SK-N-SH treated with all-trans-retinoic acid at 6 μM for 48 hours (cell line): Measurements from ENCODE around the gene PLCB4.
"Not testable (repeated sequence)": the region's sequence is repeated elsewhere in the genome, so short reads cannot be mapped to it uniquely, and the experiment has no call there.

Source experiments
- CSDC2 ChIP-seq: fragments of 250-450 bp; sonication (Bioruptor Pico); IDR thresholded peaks from 2 replicates; pipeline ENCODE4 v1.5.0; 2020; ENCODE audit warnings: mild to moderate bottlenecking, moderate library complexity
- CSRNP3 ChIP-seq: fragments of 250-450 bp; sonication (Bioruptor Pico); IDR thresholded peaks from 2 replicates; pipeline ENCODE4 v1.5.1; 2021; ENCODE audit warnings: mild to moderate bottlenecking, moderate library complexity
- TCF4 ChIP-seq: fragments of 250-450 bp; sonication (Bioruptor Pico); IDR thresholded peaks from 2 replicates; pipeline ENCODE4 v1.8.0; 2021; ENCODE audit warnings: mild to moderate bottlenecking, moderate library complexity, borderline replicate concordance
- ZFP3 ChIP-seq: fragments of 250-450 bp; sonication (Bioruptor Pico); IDR thresholded peaks from 2 replicates; pipeline ENCODE4 v1.5.0; 2020; ENCODE audit warnings: mild to moderate bottlenecking, moderate library complexity
- ZFP30 ChIP-seq: fragments of 450-650 bp; formaldehyde crosslinking; IDR thresholded peaks from 2 replicates; pipeline ENCODE4 v1.5.0; 2022; ENCODE audit warnings: mild to moderate bottlenecking, moderate library complexity

DNA sequence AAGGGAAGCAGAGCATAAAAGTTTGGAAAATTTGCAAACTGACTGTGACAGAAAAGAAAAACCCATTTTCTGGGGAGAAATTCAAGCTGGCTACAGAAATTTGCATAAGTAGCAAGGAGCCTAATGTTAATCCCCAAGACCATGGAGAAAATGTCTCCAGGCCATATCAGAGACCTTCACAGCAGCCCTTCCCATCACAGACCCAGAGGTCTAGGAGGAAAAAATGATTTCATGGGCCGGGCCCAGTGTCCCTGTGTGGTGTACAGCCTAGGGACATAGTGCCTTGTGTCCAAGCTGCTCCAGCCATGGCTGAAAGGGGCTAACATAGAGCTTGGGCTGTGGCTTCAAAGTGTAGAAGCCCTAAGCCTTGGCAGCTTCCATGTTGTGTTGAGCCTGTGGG is 83.3 kb downstream of the PLCB4 start:
- not testable (repeated sequence) for TF ChIP-seq ZFP3; CSRNP3; ZFP30 (CRISPR knock-in tag); TCF4; CSDC2 (CRISPR knock-in tag)
